ENCODE data around the gene FANCB. TPM values are rescaled to one million over a fixed set of nuclear protein-coding genes. Genes with fewer than 3 reads are reported as not detected.

FANCB gene
- polyA plus RNA-seq, 1 of the 3 experiments (the other 2 are of a cell fraction): 0.81 TPM

DNA sequence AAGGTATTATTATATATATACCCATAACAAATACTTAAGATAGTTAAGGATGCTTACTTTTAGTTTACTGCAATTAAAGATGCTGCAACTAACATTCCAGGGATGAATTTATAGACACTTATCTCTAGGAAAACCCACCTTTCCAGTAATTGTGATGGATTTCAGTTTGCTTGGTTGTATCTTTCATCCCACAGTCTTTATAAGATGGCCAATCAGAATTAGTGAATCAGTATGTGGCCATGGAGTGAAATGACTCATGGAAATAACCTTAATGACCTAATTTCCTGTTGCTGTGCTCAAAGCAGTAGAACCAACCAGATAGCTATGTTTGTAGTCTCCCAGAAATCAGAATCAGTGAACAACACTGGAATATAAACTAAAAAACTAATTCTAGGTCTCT lies 26.7 kb upstream of the FANCB start:
- Histone ChIP-seq H3K4me3 (ENCODE audit: low read depth in 2 of 2, low read length in 1 of 2) (no peak overlapping the region), H3K9me2 (no peaks in the 10 kb centered on the region), H3K4me1 (ENCODE audit: control insufficient read depth in 1 of 2, insufficient read depth in 2 of 2, low read depth in 1 of 2, low read length in 1 of 2) (peaks cover 0 to 13% of the 10 kb centered on the region in 2 experiments; a peak in 1 of 4 replicates), H3K4me2 (no peak overlapping the region), H3K79me2 (ENCODE audit: insufficient read depth) (no peaks in the 10 kb centered on the region), H3K9ac (0 out of 2 replicates have a peak overlapping the region, but pooled peaks have one; percentile 13), H3F3A (replicated peaks; ENCODE audit: insufficient read depth) (peaks cover 16% of the 10 kb centered on the region), H4K20me1 (ENCODE audit: insufficient read depth) (no peaks in the 10 kb centered on the region), H3K27ac (ENCODE audit: low read depth in 2 of 2, low read length in 1 of 2) (peak overlapping the region in 1 of 2 experiments; percentile 77; a peak in 2 of 4 replicates), H3K36me3 (replicated peaks in 1 of 2; ENCODE audit: control insufficient read depth in 1 of 2, insufficient read depth in 2 of 2, low read length in 1 of 2) (peaks cover 2 to 11% of the 10 kb centered on the region in 2 experiments), H2AFZ (ENCODE audit: low read depth) (no peak overlapping the region), H3K9me3 (no peaks in the 10 kb centered on the region), H3K27me3 (ENCODE audit: insufficient read depth) (no peaks in the 10 kb centered on the region)
- TF ChIP-seq MAX (IDR thresholded peaks at IDR 0.05; ENCODE audit: low read depth): no peak
- TF ChIP-seq RXRA (IDR thresholded peaks at IDR 0.05; ENCODE audit: borderline replicate concordance, low read depth): no peak
- TF ChIP-seq GABPA (IDR thresholded peaks at IDR 0.05; ENCODE audit: low read depth): peak; percentile 22; the same call in 1 of the 2 replicates
- peak; percentile 34; the same call in 1 of the 2 replicates for TF ChIP-seq TCF12 (IDR thresholded peaks at IDR 0.05)
- no peak for TF ChIP-seq CTCF (IDR thresholded peaks at IDR 0.05)
- TF ChIP-seq SMC3 (IDR thresholded peaks at IDR 0.05; ENCODE audit: low read depth, low read length): no peak
- no peak for TF ChIP-seq FOXJ3 (CRISPR knock-in tag; IDR thresholded peaks at IDR 0.05)
- peak; percentile 73 for TF ChIP-seq FOSL2 (IDR thresholded peaks at IDR 0.05; ENCODE audit: borderline replicate concordance, low read depth)
- no peak for TF ChIP-seq GATA2 (CRISPR knock-in tag; IDR thresholded peaks at IDR 0.05)
- TF ChIP-seq, protein P1, sequence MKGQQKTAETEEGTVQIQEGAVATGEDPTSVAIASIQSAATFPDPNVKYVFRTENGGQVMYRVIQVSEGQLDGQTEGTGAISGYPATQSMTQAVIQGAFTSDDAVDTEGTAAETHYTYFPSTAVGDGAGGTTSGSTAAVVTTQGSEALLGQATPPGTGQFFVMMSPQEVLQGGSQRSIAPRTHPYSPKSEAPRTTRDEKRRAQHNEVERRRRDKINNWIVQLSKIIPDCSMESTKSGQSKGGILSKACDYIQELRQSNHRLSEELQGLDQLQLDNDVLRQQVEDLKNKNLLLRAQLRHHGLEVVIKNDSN (IDR thresholded peaks at IDR 0.05; ENCODE audit: borderline replicate concordance, low read depth): no peak
- no peak for TF ChIP-seq TEAD4 (IDR thresholded peaks at IDR 0.05; ENCODE audit: borderline replicate concordance, insufficient read depth)
- TF ChIP-seq, protein P2, sequence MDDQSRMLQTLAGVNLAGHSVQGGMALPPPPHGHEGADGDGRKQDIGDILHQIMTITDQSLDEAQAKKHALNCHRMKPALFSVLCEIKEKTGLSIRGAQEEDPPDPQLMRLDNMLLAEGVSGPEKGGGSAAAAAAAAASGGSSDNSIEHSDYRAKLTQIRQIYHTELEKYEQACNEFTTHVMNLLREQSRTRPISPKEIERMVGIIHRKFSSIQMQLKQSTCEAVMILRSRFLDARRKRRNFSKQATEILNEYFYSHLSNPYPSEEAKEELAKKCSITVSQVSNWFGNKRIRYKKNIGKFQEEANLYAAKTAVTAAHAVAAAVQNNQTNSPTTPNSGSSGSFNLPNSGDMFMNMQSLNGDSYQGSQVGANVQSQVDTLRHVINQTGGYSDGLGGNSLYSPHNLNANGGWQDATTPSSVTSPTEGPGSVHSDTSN (IDR thresholded peaks at IDR 0.05): no peak
- no peak for TF ChIP-seq NRF1 (IDR thresholded peaks at IDR 0.05; ENCODE audit: low read depth, low read length)
- peak; percentile 68 for TF ChIP-seq JUND (IDR thresholded peaks at IDR 0.05)
- TF ChIP-seq RFX5 (IDR thresholded peaks at IDR 0.05; ENCODE audit: low read length): no peak
- peak in 1 of 2 experiments; percentile 25; a peak in 1 of 4 replicates for TF ChIP-seq EP300 (IDR thresholded peaks at IDR 0.05; ENCODE audit: borderline replicate concordance in 1 of 2, low read depth in 1 of 2, low read length in 1 of 2)
- no peak for TF ChIP-seq IRF3 (IDR thresholded peaks at IDR 0.05; ENCODE audit: low read depth, low read length)
- no peak for TF ChIP-seq TAF1 (IDR thresholded peaks at IDR 0.05; ENCODE audit: borderline replicate concordance, low read depth, low read length)
- no peak for DNase-seq
- ChIA-PET POLR2A (no interaction called here), CTCF (interaction anchor here (0.9 kb wide), 1 partner anchor 1744 kb away, joined by 3 read pairs; no protein-coding TSS in a partner anchor)
